B cell (primary cell): ENCODE measurements around the gene TCAP.

ENCODE experiments used
- EZH2 ChIP-seq: IDR thresholded peaks from 2 replicates; pipeline ENCODE4 v1.6.1; 2012; ENCODE audit warnings: borderline replicate concordance, low read depth, mild to moderate bottlenecking, moderate library complexity, low read length; ENCODE audit not compliant: insufficient read depth, poor library complexity, severe bottlenecking
- TF ChIP-seq, protein P1 (sequence below): fragments of 200-600 bp; IDR thresholded peaks from one replicate; pipeline ENCODE4 v1.8.0; 2022; ENCODE audit warnings: antibody characterized with exemption, mild to moderate bottlenecking

DNA sequence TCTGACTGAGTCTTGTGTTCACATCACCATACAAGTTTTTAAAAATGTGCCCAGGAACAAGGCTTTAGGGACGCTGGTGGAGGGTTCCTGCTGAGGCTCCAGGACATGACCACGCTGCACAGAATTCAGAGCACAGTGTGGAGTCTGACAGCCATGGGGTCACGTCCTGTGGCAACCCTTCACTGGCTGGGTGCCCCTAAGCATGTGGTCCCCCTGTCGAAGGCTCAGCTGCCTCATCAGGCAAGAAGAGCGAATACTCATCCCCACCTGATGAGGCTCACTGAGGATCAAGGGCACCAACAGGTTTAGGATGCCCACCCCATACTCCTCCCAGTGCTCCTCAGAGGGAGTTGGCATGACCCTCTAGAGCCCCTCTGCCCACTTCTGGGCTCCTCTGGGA is 9.0 kb downstream of the TCAP start:
- TF ChIP-seq, protein P1, sequence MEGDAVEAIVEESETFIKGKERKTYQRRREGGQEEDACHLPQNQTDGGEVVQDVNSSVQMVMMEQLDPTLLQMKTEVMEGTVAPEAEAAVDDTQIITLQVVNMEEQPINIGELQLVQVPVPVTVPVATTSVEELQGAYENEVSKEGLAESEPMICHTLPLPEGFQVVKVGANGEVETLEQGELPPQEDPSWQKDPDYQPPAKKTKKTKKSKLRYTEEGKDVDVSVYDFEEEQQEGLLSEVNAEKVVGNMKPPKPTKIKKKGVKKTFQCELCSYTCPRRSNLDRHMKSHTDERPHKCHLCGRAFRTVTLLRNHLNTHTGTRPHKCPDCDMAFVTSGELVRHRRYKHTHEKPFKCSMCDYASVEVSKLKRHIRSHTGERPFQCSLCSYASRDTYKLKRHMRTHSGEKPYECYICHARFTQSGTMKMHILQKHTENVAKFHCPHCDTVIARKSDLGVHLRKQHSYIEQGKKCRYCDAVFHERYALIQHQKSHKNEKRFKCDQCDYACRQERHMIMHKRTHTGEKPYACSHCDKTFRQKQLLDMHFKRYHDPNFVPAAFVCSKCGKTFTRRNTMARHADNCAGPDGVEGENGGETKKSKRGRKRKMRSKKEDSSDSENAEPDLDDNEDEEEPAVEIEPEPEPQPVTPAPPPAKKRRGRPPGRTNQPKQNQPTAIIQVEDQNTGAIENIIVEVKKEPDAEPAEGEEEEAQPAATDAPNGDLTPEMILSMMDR, result no peak
- no peak for TF ChIP-seq EZH2
